GM12892 (cell line): ENCODE measurements around the gene NUBP2.

Experiments
- POLR2A ChIP-seq: IDR thresholded peaks from 2 replicates; pipeline ENCODE4 v1.6.1; 2011; ENCODE audit warnings: low read depth, low read length, control low read depth
- POLR2AphosphoS5 ChIP-seq: IDR thresholded peaks from 2 replicates; pipeline ENCODE4 v1.6.1; 2011; ENCODE audit warnings: low read depth, low read length, control low read depth

- TF ChIP-seq POLR2AphosphoS5 (no peak; the same call in 1 of the 2 replicates), POLR2A (no peak; the same call in 1 of the 2 replicates)
Measured at GRCh38 chr16:1769402-1770300, 13.1 kb upstream of the NUBP2 start.
